ENCODE data around the gene INSRR.

INSRR gene

DNA sequence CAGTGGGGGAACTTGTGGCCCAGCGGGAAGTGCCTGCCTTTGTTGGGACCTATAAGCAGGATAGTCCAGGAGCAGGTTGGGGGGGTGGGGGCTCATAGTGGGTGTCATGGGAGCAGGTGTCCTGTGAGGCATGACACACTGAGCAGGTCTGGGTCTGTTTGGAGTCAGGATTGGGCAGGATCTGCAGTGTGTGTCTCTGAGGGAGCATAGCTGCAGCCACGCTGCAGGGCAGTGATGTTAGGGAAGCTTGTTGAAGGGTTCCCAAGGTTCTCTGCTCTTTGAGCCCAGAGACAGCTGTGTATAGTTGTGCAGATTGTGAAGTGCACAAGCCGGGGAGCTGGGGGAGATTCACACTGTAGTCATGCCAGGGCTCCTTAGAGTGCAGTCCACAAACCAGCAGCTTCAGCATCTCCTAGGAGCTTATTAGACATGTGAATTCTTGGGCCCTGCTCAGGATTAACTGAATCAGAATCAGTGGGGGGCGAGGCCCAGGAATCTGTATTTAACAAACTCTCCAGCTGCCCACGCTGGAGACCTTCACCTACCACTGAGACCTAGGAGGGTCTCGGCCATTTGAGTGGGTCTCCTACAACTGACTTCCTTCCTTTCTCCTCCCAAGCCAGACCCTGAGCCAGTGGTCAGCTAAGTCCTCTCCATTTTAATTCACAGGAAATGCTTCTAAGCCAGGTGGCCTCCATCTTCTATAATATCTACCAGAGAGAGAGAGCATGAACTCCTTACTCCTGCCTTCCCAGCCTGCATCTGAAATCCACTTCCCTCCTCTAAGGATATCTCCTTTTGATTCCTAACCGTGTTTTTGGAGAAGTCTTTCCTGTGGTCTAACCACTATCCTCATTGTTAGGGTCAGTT lies 11.1 kb downstream of the INSRR start:
- DNase-seq, result no peak

DNA sequence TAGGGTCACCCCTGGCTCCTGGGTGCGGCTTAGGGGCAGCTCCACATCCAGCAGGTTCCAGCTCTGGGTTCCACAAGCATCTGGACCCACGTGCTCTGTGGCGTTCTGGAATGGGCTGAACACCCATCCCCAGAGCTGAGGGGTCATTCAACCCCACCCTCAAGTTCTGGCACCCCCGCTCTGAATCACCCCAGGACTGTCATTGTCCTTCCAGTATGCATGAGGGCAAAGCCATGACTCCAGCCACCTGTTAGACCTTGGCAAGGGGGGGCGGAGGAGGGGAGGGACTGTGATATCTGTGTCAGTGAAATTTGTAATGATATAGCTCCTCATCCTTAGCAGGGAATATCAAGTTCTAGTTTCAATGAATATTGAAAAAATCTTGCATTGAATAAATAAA lies 12.3 kb downstream of the INSRR start:
- DNase-seq, result no peak

DNA sequence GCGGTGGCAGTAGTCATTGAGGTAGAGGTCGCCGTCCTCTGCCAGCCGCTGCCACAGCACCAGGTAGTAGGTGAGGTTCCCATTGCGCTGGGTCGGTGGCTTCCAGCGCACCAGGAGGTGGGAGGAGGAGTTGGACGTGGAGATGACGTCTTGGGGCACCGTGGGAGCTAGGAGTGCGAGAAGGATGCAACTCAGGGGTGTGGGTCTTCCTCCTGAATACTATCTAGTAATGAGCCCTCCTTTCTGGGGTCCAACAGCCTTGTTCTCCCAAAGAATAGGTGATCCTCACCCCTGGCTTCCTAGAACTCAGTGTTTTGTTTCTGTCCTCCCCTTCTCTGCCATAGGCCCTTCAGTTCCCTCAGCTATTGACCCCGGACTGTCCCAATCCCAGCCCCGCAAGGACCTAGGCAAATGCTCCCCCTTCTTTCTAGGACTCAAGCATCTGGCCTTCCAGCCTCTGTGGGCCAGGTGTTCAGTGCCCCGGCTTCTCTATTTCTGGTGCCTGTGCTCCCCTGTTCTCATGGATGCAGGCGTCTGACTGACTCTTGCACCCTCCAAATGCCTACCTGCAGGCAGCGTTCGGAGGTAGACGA lies 12.9 kb downstream of the INSRR start:
- DNase-seq, result no peak

DNA sequence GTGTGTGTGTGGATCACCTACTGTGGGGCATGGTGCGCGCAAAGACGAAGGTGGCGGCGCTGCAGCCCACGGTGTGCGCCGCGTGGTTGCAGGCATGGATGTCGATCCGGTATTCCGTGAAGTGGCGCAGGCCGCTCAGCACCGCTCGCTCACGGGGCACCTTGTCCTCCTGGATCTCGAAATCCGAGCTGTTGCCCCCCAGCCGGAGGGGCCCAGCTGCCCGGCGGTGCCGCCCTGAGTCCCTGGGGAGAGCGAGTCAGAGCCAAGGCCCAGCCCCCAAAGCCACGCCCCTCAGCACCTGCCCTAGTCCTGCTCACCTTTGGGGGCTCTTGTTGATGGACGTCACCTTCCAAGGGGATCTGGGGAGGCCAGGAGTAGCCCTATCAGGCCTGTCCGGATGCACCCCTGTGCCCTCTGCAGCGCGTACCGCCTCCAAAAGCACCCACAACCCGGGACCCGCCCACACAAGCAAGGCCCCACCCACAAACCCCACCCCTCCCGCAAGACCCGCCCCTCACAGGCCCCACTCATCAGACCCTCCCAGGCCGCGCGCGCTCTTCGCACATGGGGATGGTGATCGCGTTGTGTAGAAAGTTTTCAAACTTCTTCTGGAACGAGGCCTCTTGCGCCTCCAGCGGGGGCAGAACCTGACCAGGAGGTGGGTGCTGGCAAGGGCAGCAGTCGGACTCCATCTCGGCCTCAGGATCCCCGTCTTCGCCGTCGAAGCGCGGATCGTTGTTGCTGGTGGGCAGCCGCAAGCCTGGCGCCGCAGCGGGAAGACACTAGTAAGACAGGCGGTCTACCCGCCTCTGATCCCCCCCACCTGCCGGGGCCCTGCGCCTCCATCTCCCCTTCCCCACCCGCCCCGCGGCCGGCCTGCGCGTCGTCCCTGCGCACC lies 13.6 kb downstream of the INSRR start:
- peak; percentile 51 for DNase-seq

DNA sequence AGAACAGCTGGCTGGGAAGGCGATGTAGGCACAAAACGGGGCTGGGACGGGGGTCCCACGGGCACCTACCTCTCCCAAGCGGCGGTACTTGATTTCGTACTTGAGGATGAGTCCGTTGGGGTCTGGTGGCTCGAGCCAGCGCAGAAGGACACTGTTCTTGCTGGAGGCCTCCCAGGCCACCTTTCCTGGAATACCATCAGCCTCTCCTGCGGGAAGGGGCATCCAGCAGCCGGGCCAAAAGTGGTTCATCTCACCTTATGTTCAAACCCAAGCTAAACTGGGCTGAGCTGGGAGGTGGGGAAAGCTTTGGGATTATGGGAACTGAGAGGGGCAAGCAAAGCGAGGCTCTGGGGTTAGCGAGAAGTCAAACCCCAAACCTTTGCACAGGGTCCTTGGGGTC lies 14.3 kb downstream of the INSRR start:
- no peak for DNase-seq

DNA sequence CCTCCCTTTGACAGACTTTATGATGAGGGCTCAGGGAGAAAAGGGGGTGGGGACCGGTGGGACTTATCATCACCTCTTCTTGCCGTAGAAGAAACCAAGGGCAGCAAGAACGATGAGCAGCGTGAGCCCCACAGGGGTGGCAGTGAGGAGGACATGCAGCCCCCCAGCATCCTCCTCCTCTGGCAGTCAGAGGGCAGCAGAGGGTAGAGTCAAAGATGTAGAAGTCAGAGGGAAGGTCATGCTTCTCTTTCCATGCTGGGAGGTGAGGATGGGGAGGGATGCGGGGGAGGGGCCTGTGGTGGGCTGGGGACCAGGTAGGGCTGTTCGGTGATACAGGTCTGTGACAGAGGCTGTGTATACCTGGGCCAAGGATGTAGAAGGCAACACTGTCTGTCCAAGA lies 14.8 kb downstream of the INSRR start:
- no peak for DNase-seq

DNA sequence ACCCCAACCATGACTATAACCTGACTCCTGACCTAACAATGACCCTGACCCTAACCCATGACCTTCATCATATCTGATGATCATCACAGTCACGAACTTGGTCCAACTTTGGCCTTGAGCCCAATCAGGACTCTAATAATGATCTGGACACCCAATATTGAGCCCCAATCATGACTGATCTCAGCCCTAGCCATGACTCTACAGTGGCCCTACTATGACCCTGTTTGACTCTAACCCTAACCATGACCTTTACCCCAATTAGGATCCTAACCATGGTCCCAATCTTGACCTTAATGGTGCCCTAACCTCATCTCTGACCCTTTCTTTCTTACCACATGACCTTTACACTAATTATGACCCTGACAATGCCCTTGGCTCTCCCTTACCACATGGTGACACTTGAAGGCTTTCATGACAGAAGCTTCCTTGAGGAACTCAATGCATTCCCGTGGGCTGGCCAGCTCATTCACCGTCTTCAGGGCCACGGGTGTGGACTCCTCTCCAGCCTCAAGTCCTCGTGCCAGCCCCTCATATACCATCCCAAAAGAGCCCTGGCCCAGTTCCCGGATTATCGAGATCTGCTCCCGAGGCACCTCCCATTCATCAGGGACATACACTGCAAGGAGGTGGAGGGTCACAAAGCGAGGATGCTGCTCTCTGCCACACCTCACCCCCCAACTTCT lies 16.2 kb downstream of the INSRR start:
- no peak for DNase-seq

DNA sequence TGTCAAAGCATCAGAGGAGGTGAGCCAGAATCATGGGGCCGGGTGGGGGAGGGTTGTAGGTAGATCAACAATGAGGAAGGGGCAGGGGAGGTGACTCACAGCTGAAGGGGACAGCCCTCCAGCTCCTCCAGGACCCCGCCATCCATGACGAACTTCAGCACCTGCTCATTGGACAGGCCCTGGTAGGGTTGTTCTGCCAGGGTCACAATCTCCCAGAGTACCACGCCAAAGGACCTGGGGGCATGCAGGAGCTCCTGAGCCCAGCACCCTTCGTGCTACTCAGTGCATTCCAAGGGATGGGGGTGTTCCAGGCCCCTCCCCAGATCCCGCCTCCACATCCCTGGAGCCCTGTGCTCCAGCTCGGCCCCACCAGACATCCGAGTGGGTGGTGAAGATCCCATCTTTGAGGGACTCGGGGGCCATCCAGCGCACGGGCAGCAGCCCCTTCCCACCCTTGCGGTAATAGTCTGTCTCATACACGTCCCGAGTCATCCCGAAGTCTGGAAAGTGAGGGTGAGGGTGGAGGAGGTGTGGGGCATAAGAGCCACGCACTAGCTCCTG lies 17.5 kb downstream of the INSRR start:
- DNase-seq, result no peak

DNA sequence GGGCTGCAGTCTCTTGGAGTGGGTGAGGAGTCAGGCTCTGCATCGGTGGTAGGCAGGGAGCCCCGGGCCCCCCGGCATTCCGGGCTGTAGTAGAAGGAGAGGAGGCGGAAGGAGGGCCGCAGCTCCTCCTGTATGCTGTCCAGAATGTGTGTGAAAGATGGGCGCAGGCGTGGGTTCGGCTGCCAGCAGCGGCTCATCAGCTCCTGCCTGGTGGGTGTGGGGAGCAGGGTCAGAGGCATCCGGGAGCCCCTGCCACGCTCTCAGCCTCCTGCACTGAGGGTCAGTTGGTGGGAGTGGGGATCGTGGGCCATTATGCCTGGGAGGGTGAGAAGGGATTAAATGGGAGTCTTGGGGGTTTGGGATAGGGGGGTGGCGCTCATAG lies 18.0 kb downstream of the INSRR start:
- no peak for DNase-seq

DNA sequence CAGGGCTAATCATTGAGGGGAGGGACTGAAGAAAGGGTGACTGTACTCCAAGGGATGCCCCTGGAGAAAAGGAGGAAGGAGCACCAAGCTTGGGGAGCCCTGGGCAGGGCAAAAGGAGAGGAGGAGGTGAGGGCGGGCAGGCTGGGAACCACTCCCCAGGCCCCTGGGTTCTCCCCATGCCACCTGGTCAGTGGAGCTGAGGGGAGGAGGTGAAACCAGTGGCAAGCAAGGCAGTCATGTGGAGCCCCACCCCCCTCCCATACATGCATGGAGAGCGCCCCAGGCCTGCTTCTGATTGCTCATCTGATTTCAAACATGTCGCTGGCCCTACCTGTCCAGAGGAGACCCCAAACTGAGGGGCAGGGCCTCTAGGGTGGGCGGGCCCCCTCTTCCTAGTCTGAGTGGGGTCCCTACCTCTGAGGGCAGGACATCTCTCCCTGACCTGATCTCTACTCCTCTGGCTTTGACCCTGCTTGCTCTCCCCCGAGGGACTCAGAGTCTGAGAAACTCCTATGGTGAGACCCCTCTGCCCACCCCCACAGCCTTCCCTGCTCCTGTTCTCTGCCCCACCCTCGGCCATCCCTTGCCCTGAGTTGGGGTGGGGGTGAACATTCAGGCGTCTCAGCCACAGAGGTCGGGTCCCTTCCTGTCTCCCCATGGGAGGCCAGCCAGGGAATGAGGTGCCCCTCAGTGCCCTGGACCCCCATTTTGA lies 18.6 kb downstream of the INSRR start:
- no peak for DNase-seq

DNA sequence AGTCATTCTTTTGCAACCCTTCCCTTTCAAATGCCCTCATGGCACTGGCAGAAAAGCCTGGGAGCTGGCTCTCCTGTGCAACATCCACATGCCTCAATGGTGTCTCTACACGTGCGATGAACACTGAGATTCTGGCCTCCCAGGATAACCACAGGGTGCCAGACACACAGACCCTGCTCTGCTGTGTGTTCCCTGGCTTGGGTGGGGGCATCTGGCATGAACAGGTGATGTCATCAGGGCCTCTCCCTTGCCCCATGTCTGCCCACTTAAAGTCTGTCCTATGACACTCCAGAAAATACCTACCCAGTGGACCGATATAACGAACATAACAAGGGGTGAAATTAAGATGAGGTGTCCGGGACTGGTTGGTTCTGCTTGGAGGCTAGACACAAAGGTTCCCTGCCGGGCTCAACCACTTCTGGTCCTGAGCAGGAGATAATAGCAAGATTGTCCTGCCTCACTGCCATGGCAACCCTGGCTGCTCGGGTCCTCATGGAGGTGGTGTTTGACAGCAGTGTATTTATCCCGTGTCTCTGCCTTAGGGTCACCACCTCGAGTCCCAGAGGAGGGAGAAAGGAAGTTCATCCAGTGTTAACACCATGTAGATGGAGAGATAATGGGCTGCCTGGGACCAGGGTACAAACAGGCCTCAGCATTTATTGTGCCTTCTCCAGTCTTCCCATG lies 19.3 kb downstream of the INSRR start:
- DNase-seq, result no peak

DNA sequence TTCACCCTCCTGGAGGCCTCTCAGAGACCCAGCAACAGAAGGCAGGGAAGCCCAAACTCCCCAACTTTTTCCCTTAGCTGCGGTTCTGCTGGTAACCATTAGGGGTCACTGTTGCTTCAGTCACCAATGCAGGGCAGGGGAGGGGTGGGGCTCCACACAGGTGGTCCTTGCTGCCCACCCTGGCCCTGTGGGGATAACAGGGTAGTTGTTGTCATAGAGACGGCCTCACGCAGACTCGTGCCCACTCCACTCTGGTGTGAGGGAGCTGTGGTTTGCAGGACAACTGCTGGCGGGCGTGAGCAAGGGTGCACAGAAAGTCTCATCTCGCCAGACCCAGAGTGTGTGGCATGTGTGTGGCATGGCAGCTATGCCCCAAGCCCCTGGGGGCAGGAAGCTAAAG lies 19.9 kb downstream of the INSRR start:
- DNase-seq, result peak; percentile 56

DNA sequence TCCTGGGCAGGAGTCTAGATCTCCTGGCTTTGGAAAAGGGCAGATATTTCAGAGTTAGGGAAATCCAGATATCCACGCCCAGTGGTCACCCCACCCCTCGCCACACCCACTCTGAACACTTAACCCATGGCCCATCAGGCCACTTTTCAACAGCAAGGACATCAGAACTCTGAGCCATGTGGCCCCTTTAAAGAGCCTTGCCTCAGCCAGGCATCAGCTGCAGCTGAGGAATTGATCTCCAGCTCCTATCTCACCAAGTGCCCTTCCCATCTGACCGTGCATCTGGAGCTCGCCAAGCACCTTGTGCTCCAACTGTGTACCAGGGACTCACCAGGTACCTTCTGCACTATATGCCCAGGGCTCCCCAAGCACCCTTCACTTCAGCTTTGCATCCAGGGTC lies 22.0 kb downstream of the INSRR start:
- DNase-seq, result no peak

DNA sequence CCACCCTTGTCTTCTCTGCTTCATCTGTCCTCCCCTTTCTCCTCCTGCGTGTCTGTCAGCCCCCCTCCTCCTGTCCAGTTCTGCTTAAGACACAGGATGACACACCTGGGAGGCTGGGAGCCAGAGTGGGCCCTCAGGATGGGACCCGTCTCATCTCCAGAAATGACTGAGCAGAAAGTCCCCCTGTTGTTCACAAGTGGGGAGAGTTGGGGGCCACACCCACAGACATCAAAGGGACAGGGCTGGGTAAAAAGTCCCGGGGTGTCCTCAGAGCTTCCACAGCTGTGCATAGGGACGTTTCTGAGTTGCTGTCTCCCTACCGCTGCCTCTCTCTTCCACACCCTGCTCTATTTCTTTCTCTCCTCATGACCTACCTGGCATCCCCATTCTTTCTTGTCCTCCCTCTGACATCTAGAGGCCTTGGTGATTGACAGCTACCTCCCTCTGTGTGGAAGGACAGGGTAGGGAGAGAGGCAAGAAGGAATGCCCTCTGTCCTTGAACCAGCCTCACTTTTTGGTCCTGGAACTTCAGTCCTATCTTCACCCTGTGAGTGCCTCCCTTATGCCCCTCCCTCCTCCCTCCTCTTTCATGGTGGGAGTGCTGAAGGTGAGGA lies 22.8 kb downstream of the INSRR start:
- DNase-seq, result peak; percentile 69

DNA sequence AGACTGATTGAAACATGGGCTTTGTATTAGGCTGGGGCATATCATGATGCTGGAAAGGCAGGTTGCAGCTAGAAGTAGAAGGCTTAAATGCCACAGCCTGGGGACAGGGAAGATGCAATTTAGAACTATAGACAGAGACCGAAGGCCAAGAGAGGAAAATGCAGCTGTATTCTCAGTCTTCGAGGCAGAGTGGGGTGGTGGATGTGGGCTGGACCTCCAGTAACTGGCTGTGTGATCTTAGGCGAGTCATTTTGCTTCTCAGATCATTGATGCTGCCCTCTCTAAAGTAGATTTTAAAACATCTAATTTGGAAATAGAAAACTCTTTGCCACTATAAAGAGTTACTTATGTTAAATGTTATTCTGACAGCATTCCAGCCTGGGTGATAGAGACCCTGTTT lies 24.6 kb downstream of the INSRR start:
- DNase-seq, result no peak

DNA sequence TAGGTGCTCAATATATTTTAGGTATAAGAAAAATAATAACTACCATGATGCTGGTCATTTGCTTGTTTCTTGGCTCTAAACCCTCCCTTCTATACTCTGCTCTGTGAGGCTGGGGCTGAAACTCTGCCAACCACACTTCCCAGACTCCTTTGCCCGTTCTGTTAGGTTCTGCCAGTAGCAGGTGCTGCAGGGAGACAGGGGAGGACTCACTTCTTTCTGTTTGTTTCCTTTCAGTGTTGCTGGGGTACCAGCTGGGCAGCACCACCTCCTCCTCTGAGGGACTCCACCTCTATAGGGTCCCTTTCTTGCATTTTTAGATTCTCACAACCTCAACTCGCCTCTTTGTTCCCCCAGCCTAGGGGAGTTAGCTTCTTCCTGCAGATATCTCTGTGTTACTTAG lies 25.3 kb downstream of the INSRR start:
- no peak for DNase-seq

DNA sequence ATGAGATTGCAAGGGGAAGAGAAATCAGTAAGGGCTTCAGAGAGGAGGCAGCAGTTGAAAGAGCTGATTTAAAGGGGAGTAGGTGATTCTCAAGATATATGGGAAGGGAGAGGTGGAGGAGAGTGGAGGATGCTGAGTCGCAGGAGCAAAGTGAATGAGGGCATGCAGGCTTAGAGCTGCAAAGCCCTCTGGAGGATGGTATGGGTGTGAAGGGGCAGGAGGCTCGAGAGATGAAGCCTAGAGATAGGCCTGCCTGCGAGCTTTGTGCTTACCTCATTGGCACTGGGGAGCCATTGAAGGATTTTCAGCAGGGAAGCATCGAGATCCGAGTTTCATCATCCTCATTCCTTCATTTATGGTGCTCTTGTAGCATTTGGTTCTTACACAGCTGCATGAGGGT lies 26.5 kb downstream of the INSRR start:
- no peak for DNase-seq

DNA sequence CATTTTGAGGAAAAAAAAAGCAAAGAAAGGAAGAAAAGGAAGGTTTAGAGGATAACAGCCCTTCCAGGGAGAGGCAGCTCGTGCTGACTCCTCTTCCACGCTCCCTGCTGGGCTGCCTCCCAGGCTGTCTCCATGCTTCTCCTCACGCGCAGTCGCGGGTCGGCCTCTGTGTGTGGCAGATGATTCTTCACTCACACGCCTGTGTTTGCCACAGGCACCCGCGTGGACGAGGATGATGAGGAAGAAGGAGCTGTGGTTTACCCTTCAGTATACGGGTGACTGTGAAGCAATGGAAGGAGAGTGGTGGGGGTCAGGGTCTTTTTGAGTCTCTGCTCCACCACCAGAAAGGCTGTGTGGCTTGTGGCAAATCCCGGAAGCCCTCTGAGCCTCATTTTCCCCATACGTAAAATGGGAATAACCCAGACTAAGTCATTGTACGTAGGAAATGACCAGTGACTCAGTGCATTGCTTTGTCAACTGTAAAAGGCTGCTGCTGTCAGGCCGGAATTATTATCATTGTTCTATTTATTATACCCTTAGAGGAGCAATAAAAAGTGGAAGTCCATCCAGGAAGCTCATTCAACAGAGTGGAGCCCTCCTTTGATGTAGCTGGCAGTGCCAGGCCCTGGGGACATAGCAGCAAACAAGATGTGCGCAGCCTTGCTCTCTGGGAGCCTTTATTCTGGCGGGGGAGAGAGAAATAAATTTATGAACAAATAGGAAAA lies 30.4 kb downstream of the INSRR start:
- no peak for DNase-seq

DNA sequence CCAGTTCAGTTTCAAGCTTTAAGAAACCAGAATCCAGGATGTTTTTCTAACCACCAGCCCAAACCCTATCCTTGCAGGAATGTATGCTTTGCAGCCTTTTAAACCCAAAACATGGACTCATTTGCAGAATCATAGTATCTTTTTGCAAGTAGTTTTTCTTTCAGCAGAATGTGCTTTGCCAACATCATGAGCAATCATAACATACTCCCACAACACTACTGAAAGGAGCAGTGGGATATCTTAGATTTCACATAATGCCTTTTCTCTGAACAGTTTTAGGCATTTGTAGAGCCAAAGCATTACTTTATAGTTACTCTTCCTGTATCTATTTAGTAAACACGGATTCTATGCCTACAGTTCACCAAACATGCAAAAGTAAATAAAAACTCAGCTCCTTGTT lies 32.3 kb downstream of the INSRR start:
- DNase-seq, result no peak

DNA sequence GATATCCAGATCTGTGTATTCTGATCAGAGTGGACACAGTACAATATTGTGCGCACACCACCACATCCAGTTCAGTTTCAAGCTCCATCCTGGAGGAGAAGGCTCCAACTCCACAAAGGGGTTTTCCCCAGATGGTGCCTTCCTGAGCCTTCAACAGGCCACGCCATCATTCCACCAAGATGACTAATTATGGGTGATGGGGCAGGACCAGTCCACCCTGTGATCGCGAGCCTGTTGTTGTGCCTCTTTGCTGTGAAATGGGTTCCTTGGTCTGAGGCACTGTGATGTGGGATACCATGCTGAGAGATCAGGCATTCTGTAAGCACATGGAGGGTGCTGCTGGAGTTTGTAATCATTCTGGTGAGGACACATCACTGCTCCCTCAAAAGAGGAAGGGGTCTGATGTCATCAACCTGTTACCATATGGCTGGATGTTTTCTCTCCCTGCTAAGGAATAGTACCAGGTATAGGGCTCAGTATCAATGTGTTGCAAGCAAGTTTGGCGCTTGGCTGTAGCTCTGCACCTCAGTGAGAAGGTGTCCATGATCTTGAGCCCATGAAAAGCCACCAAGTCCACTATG lies 35.6 kb downstream of the INSRR start:
- no peak for DNase-seq
